IPS-18c (cell line): ENCODE results near the gene CHRNA4.

ENCODE experiments used
- H3K4me3 ChIP-seq: 2 replicates; pipeline ENCODE4 v1.7.0; 2013; ENCODE audit warnings: low read depth, mild to moderate bottlenecking, low read length, moderate library complexity; ENCODE audit not compliant: insufficient read depth
- H3K9me3 ChIP-seq: one replicate; pipeline ENCODE4 v1.6.1; 2013; ENCODE audit warnings: mild to moderate bottlenecking, low read length, moderate library complexity; ENCODE audit not compliant: control insufficient read depth, insufficient read depth

Gene CHRNA4

GRCh38 chr20:63297796-63298572 lies 63.2 kb downstream of the CHRNA4 start:
- Histone ChIP-seq H3K9me3 (no peaks in the 10 kb centered on the region), H3K4me3 (no peak overlapping the region)

GRCh38 chr20:63297371-63297781 lies 63.8 kb downstream of the CHRNA4 start:
- Histone ChIP-seq H3K4me3 (no peak overlapping the region), H3K9me3 (no peaks in the 10 kb centered on the region)

- Histone ChIP-seq H3K9me3 (no peaks in the 10 kb centered on the region), H3K4me3 (no peak overlapping the region; the same call in 1 of the 2 replicates)
These were observed 64.4 kb downstream of the CHRNA4 start for GRCh38 chr20:63296531-63297299.

GRCh38 chr20:63295846-63296245 lies 65.3 kb downstream of the CHRNA4 start:
- no peaks in the 10 kb centered on the region for H3K9me3 ChIP-seq
- no peak overlapping the region for H3K4me3 ChIP-seq

- Histone ChIP-seq H3K4me3 (no peak overlapping the region), H3K9me3 (no peaks in the 10 kb centered on the region)
These were observed 65.7 kb downstream of the CHRNA4 start for GRCh38 chr20:63295422-63295821.

GRCh38 chr20:63295018-63295417 lies 66.1 kb downstream of the CHRNA4 start:
- Histone ChIP-seq H3K4me3 (no peak overlapping the region), H3K9me3 (no peaks in the 10 kb centered on the region)

GRCh38 chr20:63294536-63294900 lies 66.6 kb downstream of the CHRNA4 start:
- no peaks in the 10 kb centered on the region for H3K9me3 ChIP-seq
- no peak overlapping the region for H3K4me3 ChIP-seq

GRCh38 chr20:63293871-63294535 lies 67.1 kb downstream of the CHRNA4 start:
- H3K4me3 ChIP-seq = no peak overlapping the region
- H3K9me3 ChIP-seq = no peaks in the 10 kb centered on the region

GRCh38 chr20:63293456-63293855 lies 67.7 kb downstream of the CHRNA4 start:
- H3K9me3 ChIP-seq = no peaks in the 10 kb centered on the region
- no peak overlapping the region for H3K4me3 ChIP-seq
